HT-29 (cell line): ENCODE data around the gene SERINC4. TPM values are rescaled to one million over a fixed set of nuclear protein-coding genes. Genes with fewer than 3 reads are reported as not detected.

Source experiments
- DNase-seq: peaks from one replicate; pipeline ENCODE4 v3.0.0-alpha.2; 2015; ENCODE audit warnings: low spot score
- total RNA-seq: library from RNA; depleted of rRNA; stranded (reverse); fragments of >200 nt; shearing (Covaris generic); gene quantifications from 2 replicates; pipeline ENCODE4 v1.2.3, GENCODE V29; 2014

SERINC4 gene
- total RNA-seq, 1 experiment from 2014 or later = not detected

DNA sequence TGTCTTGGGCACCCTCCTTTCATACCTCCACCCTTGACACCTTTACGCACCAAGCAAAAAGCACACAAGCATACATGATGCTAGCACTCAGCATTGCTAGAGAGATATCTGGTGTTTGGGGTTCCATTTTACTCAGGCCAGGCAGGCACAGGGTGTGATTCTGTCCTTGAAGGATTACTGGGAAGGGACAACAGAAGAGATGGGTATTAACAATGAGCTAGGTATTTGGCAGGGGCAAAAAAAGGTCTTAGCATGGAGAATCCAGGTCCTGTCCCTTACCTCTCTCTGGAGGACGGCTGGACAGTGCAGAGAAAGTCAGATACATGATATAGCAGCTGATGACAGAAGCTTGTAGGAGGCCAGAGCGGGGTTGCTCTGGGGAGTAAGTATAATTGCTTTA is 3.5 kb downstream of the SERINC4 start:
- no peak for DNase-seq

DNA sequence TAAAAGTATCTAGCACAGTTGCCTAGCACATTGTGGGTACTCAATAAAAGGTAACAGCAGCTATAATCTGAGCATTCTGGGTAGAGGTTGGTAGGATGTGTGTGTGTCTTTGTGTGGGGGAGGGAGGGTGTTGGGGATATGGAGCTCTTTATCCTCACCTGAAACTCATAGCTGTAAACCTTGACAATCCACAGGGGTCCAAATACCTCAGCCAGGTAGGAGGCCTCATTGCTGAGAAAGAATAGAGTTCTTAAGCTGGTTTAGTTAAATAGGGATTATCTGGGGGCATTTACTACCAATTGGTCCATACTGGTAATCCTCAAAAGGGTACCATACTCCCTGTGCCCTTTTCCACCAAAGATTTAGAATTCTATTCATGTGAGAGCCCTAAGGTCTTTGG is 4.0 kb downstream of the SERINC4 start:
- no peak for DNase-seq

DNA sequence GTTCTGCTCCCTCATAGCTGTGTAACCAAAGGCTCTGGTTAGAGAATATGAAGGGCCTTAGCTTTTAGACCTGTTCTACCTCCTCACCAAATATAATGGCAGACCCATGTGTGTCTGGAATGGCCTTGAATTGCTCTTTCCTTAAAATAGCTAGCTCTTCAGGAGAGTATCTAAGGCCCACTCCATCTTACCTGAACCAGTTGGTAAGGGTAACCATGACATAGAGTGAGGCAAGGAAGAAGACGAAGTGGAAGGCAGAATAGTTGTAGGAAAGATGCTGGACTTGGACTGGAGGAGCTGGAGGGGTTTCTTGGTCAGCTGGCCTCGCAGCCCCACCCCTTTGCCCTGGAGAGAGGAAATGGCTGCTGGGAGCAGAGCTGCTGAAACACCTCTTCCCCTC is 4.8 kb downstream of the SERINC4 start:
- DNase-seq = no peak

DNA sequence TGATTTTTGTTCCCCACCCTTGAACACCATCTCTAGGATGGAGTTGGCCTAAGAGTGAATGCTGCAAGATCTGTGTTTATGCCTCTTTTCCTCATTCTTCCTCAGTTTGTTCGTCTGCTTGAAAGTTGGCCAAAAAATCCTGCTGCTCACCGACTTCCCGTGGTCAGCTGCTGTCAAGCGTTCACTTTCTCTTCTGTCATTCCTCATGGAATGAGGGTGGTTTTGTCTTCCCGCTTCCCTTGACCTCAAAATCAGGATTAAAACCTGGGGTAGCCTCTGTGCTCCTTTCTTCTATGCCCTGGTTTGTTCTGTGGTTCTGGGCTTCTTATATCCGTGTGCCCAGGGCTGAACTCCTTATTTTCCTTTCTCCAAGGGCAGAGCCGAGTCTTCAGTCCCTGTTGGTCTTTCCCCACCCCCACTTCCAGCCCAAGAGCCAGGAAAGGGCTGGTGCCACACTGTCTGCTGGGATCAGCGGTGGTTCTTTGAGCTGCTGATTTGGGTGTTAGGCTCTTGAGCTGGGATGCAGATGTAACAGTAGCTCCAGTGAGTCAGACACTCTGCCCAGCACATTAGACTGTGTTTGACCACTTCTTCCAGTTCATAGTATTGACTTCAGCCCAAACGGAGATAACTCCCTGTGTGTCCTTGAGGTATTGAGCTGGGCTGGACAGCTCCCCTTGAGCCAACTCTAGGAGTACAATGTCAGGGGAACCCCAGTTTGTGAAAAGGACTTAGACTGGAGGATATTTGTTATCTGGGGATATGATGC is 5.6 kb downstream of the SERINC4 start:
- DNase-seq = no peak

DNA sequence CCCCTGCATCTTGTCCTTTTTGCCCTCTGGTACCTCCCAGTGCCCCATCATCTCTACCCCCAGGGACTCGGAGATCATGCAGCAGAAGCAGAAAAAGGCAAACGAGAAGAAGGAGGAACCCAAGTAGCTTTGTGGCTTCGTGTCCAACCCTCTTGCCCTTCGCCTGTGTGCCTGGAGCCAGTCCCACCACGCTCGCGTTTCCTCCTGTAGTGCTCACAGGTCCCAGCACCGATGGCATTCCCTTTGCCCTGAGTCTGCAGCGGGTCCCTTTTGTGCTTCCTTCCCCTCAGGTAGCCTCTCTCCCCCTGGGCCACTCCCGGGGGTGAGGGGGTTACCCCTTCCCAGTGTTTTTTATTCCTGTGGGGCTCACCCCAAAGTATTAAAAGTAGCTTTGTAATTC is 6.4 kb downstream of the SERINC4 start:
- no peak for DNase-seq

DNA sequence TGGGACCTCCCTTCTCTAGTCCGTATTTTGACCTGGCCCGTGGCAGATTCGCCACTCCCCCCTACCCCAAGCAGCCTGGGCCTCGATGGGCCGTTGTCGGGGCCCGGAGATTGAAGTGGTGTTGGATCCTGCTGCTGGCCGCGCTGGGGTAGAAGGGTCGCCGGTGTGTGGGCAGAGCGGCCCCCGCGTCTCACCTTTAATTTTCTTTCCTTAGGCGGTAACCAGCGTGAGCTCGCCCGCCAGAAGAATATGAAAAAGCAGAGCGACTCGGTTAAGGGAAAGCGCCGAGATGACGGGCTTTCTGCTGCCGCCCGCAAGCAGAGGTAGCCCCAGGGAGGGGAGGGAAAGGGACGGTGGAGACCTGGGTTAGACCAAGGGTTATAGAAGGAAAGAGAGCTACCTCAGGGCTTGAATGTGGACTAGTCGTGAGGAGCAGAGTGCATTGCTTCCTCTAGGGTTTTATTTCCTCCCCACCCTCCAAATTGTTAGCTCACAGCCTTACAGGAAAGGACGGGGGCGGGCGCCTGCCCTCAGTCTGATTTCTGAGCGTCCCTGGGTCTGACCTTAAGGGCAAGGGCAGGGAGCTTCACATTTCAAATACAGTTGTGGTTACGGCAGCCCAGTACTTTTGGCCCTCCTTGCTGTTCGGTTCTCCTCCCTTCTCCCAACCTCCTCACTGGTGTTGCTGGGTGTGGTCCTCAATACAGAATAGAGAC is 7.1 kb downstream of the SERINC4 start:
- peak; percentile 51 for DNase-seq

DNA sequence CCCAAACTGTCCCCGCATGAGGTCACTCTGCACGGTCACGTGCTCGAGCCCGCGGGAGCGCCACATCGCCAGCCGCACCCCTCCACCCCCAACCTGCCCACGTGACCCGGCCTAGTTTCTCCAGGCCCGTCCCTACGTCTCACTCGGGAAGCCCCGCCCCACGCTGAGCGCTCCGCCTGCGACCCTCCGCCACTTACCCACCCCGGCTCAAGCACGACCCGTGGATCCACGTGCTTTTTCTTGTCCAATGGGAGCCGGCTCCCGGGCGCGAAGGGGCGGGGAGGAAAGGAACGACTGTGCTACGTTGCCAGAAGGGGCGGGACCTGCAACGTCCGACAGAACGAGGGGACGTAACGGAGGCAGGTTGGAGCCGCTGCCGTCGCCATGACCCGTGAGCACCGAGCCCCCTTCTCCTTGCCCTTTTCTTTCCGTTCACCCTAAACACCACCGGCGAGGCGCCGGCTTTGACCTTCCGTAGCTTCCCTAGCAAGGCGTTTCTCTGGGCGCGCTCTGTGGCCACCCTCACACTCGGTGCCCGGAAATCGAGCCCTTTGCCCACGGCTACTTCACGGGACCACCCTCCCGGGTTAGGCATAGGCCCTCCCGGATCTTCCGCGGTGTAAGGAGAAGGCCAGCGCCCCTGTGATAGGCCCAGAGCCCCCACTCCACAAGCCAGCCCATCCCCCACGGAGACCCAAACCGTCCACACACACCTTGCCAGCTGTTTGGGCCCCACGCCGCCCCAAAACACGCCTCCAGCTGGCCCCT is 7.8 kb downstream of the SERINC4 start, which contains the start of gene SERF2:
Gene SERF2 (plus strand): TSS at position 328 of the 768 bp plus-strand sequence. CDS start 57 bp downstream, at position 385.
- DNase-seq = peak; percentile 99

DNA sequence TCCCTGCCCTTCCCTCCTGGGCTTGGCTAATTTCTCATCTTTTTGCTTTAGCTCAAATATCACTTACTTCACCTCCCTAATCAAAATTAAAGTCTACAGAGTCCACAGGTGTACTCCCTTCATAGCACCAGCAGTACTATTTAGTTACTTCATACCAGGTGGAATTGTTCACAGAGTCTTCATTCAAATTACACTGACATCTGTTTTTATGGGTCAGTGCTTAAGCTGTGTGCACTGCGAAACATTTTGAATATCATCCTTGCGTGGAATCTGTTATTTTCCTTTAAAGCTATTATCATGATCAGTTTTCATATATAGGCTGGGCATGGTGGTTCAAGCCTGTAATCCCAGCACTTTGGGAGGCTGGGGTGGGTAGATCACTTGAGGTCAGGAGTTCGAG is 10.6 kb downstream of the SERINC4 start:
- no peak for DNase-seq

DNA sequence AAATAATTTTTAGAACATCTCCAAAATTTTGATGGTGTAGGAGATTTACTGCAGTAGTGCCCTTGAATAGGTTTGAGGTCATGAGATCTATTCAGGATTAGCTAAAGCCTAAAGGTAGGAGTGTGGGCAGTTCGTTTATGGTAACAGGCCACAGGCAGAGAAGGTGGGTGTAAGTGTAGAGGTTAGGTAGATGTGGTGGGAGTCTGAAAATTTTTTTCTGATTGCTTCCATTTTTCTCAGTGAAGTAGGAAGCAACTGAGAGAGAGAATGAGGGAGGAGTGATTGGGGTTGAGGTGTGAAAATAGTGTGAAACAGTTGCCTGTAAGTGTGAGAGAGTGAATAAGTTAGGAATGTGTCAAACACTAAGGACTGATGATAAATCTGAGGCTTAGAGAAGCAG is 21.0 kb downstream of the SERINC4 start:
- no peak for DNase-seq

DNA sequence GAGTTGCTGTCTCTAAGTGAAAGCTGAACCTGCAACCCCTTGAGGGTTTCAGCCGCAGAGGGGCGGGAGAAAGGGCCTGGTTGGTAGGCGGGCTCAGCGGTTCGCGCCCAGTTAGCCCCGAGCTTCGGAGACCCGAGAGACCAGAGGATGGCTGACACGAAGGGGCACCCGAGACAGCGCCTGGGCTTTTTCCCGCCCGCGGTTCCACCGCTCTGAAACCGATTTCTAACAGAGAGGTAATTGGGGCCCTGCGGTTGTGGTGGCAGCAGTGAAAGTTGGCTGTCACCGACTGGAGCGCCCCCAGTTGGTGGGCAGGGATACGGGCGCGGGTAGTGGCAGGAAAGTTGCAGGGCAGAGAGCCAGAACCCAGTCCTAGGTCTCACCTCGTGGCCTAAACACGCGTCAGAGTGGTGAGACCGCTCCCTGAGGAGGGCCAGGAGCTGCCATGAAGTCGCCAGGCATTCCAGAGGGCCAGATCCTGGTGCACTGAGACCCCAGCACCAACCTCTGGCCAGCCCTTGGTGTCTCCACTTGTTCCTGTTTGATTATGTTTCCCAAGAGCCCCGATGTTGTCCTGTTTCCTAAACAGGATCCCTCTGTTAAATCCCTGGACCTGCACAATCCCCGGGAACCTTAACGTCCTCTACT is 22.6 kb downstream of the SERINC4 start:
- DNase-seq = peak; percentile 96

DNA sequence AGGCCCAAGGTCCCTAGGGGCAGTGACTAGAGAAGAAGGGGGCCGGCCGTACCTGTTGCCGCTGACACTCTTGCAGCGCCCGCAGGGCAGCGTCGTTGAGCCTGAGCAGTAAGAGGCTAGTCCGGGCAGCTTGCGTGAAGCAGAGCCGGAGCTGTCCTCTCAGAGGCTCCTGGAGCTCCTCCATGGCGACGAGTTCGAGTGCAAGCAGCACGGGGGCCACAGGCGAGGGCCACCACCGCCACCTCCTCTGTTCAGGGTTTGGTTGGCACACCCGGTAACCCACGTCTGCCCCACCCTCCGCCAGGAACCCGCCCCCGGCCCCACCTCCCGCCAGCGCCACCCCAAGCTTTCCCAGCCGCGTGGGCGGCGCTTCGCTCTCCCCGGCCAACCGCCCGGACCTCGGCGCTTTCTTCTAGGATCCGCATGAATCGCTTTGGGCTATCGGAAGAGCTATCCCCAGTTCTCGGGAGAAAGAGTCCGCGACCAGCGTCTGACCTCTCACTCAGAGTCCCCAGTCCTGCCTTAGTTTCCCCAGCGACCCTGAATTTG is 23.2 kb downstream of the SERINC4 start, which contains the start of gene ELL3:
Gene ELL3 (minus strand): TSS at position 249 of the 549 bp plus-strand sequence. CDS start 65 bp downstream, at position 184.
- peak; percentile 94 for DNase-seq

DNA sequence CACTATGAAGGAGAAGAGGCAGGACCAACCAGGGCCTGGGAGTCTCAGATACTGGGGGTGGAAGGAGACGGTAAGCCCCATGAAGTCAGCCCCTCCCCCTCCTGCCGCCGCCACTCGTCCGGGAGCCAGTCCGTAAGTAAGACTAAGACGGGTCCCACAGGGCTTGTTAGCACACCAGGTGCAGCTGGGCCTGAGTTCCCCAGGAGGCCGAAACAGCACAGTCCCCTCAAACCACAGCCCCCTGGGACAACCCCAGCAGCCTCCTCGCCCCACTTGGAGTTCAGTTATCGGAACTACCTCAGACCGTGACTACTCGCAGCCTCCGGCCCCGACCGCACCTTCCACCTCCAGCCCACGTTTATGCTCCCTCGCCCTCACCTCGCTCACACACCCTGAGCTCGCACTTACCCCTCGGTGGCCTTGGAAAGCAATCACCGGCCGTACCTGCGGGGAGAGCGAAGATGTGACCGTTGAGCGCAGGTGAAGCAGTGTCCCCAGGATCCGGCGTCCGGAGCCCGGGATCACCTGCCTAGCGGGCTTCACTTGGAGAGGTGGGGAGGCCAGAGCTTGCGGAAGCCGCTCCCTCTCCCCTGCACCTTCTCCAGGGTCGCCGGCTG is 23.8 kb downstream of the SERINC4 start:
- DNase-seq = peak; percentile 66

DNA sequence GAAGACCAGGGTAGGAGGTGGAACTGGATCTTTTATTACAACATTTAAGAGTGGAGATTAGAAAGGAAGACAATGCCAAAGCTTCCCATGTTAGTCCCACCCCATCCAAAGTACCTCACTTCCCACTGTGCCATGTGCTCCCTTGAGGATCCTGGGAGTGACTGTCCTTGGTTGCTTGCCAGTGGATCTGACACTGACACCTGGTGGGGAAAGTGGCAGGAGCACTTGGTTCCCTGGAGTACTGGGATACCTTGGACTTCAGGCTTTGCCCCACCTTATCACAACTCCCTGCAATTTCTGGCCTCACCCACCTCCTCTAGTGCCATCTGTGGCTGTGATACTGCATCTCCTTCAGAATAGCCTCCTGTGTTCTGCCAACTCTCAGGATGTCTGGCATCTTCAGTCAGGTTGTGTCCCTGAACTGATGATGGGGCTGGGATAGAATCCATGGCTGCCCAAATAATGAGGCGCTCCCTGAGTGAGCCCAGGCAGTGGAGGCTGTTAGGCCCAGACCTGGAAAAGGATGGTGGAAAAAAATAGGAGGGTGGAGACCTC is 24.5 kb downstream of the SERINC4 start:
- DNase-seq = peak; percentile 97

DNA sequence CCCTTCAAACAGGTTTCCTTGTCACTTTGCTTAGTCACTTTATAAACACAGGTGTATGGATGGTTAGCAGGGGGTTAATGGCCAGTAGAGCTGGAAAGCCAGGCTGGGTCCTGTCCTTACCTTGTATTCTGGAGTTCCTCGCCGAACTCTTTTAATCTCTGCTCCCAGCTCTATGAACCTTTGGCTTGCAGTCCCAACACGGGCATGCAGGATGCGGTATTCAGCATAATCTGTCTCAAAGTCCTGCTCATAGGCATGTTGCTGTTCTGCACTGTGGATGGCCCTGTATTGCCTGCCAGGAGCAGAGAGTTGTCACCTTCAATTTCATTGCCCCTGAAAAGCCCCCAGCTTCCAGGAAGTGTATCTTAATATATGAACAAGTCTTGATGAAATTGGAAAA is 26.0 kb downstream of the SERINC4 start:
- no peak for DNase-seq

DNA sequence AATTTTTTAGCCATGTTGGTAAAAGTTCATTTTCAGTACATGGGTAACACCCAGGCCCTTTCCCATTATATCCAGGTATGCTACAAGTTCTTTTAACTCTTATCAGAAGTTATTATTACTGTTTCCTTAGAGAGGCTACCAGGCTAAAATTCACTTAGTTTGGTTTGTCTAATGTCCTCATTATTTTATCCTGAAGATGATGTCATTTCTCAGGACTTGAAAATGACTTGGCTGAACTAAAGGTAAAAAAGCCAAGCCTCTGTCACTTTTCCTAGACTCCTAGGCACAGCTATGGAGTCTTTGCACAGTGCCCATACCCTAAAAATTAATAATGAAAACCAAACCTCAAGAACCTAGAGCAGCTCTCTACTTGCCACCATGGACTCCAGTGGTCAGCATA is 27.4 kb downstream of the SERINC4 start:
- DNase-seq = no peak

DNA sequence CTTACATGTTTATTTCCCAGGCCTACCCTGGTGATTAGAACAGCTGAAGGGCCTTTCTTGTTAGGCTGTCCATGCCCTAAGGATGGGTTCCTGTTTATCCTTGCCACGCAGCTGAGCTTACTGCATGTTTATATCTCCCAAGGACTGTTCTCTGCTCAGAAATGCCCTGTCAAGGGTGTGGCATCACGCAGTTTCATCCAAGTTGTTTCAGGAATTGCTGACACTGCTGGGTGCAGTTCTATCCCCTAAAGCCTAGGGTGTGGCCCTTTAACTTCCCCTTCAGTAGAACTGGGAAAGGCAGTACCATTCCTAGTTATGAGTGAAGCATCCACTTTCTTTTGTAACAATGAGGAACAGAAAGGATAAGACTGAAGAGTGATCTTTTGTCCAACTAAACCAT is 28.2 kb downstream of the SERINC4 start:
- DNase-seq = no peak

DNA sequence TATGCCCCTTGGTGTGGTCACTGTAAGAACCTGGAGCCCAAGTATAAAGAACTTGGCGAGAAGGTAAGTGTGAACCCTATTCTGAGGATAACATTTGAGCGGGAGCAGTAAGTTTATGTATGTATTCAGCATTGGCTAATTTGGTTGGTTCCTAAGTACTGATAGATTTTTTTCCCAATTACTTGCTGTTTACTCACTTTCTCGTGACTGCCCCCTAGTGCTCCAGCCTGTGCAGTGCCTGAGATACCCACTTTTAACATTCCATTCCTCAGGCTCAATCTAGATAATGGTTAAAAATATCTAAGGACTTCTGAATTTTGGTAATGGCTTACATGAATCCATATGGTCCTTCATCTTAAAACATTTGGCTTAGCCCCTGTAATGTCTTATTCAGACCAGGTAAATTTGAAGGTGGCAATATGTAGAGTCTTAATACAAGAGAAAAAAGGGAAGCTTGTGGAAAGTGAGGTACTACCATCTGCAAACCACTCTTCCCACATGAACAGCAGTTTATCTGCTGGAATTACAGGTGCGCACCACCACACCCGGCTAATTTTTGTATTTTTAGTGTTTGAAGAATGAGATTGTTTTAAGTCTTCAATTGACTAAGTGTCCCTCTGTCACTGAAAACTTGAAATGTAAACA is 30.3 kb downstream of the SERINC4 start:
- peak; percentile 74 for DNase-seq

DNA sequence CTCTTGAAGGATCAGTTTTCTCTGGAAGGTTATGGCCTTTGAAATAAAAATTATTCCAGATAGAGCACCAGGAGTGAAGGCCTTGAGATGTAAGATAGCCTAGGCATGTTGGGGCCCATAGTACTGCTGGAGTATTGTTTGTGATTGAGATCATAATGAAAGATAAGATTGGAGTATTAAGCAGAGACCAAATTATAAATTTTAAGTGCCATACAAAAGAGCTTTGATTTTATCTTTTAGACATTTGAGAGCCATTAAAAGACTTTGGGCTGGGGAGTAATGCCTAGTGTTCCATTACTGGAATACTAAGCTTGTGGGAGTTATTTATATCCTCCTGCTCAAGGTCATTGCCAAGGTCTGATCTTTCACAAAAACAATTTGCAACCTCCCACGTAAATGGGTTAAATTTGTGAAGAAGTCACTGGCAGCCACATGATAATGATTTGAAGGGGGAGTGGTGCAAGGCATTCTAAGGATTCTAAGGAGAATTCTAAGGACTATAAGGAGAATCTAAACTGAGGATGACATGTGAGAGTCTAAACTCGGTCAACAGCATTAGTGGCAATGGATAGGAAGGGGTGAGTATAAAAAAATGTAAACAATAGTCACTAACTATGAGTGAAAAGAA is 36.1 kb downstream of the SERINC4 start:
- no peak for DNase-seq

DNA sequence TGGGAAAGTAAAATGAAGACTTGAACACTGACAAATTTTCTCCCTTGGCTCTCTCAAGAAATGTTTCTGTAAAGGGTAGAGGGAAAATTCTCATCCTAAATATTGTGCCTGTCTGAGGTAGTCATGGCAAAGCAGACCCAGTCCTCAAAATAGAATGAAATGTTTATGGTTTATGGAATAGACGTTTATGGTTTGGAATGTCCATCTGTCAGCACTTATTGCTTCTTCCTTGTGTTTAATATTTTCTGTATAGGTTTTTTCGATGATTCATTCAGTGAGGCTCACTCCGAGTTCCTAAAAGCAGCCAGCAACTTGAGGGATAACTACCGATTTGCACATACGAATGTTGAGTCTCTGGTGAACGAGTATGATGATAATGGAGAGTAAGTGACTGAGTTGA is 37.2 kb downstream of the SERINC4 start:
- DNase-seq = no peak

DNA sequence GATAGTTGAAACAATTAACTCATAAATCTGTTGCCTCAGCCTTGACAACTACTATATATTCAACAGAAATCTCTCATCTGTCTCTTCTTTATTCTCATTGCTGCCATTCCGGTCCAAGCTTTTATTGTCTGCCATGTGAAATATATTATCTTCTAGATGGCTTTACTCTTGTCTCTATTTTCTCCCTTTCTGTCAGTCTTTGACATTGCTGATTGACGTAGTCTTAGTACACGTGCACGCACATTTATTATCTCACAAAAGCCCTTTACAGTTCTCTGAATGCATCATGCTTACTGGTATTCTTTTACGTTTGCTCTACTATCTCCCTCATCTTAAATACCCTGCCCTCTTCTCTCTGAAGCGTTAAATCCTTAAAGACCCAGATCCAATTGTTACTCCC is 48.1 kb downstream of the SERINC4 start:
- no peak for DNase-seq
